HUES6 (cell line): ENCODE data around the gene PRDM13.
"Not testable (repeated sequence)": the region's sequence is repeated elsewhere in the genome, so short reads cannot be mapped to it uniquely, and the experiment has no call there.

Experiments used
- H3K27ac ChIP-seq: 2 replicates; pipeline ENCODE4 v1.7.0; 2013; ENCODE audit warnings: low read depth, mild to moderate bottlenecking, low read length, inconsistent platforms
- H3K27me3 ChIP-seq: 2 replicates; pipeline ENCODE4 v1.6.1; 2013; ENCODE audit warnings: low read length; ENCODE audit not compliant: control insufficient read depth, insufficient read depth
- H3K36me3 ChIP-seq: 2 replicates; pipeline ENCODE4 v1.6.1; 2013; ENCODE audit warnings: low read length; ENCODE audit not compliant: control insufficient read depth, insufficient read depth
- H3K4me1 ChIP-seq: 2 replicates; pipeline ENCODE4 v1.6.1; 2013; ENCODE audit warnings: low read length; ENCODE audit not compliant: control insufficient read depth, insufficient read depth
- H3K4me3 ChIP-seq: 2 replicates; pipeline ENCODE4 v1.5.1; 2013; ENCODE audit warnings: low read depth, low read length
- H3K9ac ChIP-seq: one replicate; pipeline ENCODE4 v1.6.1; 2013; ENCODE audit warnings: mild to moderate bottlenecking, low read length
- H3K9me3 ChIP-seq: 2 replicates; pipeline ENCODE4 v1.6.1; 2013; ENCODE audit warnings: low read depth, low read length; ENCODE audit not compliant: control insufficient read depth, insufficient read depth

The PRDM13 gene

GRCh38 chr6:99613705-99614429 lies 7.2 kb downstream of the PRDM13 start:
- Histone ChIP-seq H3K36me3 (no peaks in the 10 kb centered on the region), H3K4me1 (peaks cover 27% of the 10 kb centered on the region), H3K9ac (peak overlapping the region; percentile 24), H3K4me3 (peak overlapping the region; percentile 70), H3K27ac (no peak overlapping the region), H3K9me3 (peaks cover 8% of the 10 kb centered on the region; the same call in 1 of the 2 replicates), H3K27me3 (peaks cover 100% of the 10 kb centered on the region)

- no peak overlapping the region for H3K27ac ChIP-seq
- no peaks in the 10 kb centered on the region for H3K36me3 ChIP-seq
- H3K4me3 ChIP-seq: peak overlapping the region; percentile 70
- no peak overlapping the region for H3K9ac ChIP-seq
- H3K27me3 ChIP-seq: peaks cover 100% of the 10 kb centered on the region
- peaks cover 25% of the 10 kb centered on the region for H3K4me1 ChIP-seq
- H3K9me3 ChIP-seq: peaks cover 8% of the 10 kb centered on the region; the same call in 1 of the 2 replicates
Measured at GRCh38 chr6:99614430-99615186, 8.0 kb downstream of the PRDM13 start.

- H3K9me3 ChIP-seq: peaks cover 8% of the 10 kb centered on the region; the same call in 1 of the 2 replicates
- H3K27me3 ChIP-seq: peaks cover 100% of the 10 kb centered on the region
- H3K27ac ChIP-seq: no peak overlapping the region
Measured at GRCh38 chr6:99617131-99617530, 10.5 kb downstream of the PRDM13 start.

GRCh38 chr6:99618649-99619408 lies 12.2 kb downstream of the PRDM13 start:
- Histone ChIP-seq H3K9ac (no peak overlapping the region), H3K27me3 (peaks cover 100% of the 10 kb centered on the region), H3K36me3 (no peaks in the 10 kb centered on the region), H3K4me3 (peak overlapping the region; percentile 61), H3K27ac (no peak overlapping the region), H3K4me1 (peaks cover 8% of the 10 kb centered on the region), H3K9me3 (peaks cover 8% of the 10 kb centered on the region; the same call in 1 of the 2 replicates)

More at GRCh38 chr6:99617131-99617530, 10.5 kb downstream of the PRDM13 start:
- Histone ChIP-seq H3K4me1 (peaks cover 15% of the 10 kb centered on the region), H3K36me3 (no peaks in the 10 kb centered on the region), H3K9ac (no peak overlapping the region), H3K4me3 (no peak overlapping the region)

- peaks cover 100% of the 10 kb centered on the region for H3K27me3 ChIP-seq
- no peak overlapping the region for H3K9ac ChIP-seq
- H3K27ac ChIP-seq: no peak overlapping the region
- no peaks in the 10 kb centered on the region for H3K36me3 ChIP-seq
- H3K9me3 ChIP-seq: peaks cover 8% of the 10 kb centered on the region; the same call in 1 of the 2 replicates
- H3K4me1 ChIP-seq: peaks cover 5% of the 10 kb centered on the region; the same call in 1 of the 2 replicates
- H3K4me3 ChIP-seq: peak overlapping the region; percentile 61
Measured at GRCh38 chr6:99619409-99619762, 12.8 kb downstream of the PRDM13 start.

GRCh38 chr6:99622044-99622443 lies 15.4 kb downstream of the PRDM13 start:
- not testable (repeated sequence) for H3K9me3 ChIP-seq, H3K4me3 ChIP-seq, H3K27ac ChIP-seq, H3K36me3 ChIP-seq, H3K4me1 ChIP-seq, H3K9ac ChIP-seq
- H3K27me3 ChIP-seq: peaks cover 83% of the 10 kb centered on the region

- Histone ChIP-seq H3K9me3 (no peaks in the 10 kb centered on the region), H3K27ac (no peak overlapping the region), H3K4me3 (no peak overlapping the region), H3K4me1 (no peaks in the 10 kb centered on the region), H3K9ac (no peak overlapping the region), H3K27me3 (peaks cover 36% of the 10 kb centered on the region), H3K36me3 (no peaks in the 10 kb centered on the region)
Measured at GRCh38 chr6:99629293-99629692, 22.7 kb downstream of the PRDM13 start.

GRCh38 chr6:99637629-99638028 lies 31.0 kb downstream of the PRDM13 start:
- H3K9me3 ChIP-seq: peaks cover 14% of the 10 kb centered on the region
- no peak overlapping the region for H3K9ac ChIP-seq
- H3K27ac ChIP-seq: no peak overlapping the region
- no peaks in the 10 kb centered on the region for H3K4me1 ChIP-seq
- H3K27me3 ChIP-seq: peaks cover 19% of the 10 kb centered on the region; the same call in 1 of the 2 replicates
- H3K36me3 ChIP-seq: no peaks in the 10 kb centered on the region
- H3K4me3 ChIP-seq: no peak overlapping the region

- peaks cover 14% of the 10 kb centered on the region for H3K9me3 ChIP-seq
Measured at GRCh38 chr6:99638358-99638757, 31.7 kb downstream of the PRDM13 start.

GRCh38 chr6:99641270-99641669 lies 34.6 kb downstream of the PRDM13 start:
- Histone ChIP-seq H3K36me3 (no peaks in the 10 kb centered on the region), H3K27ac (no peak overlapping the region), H3K9ac (no peak overlapping the region), H3K27me3 (peaks cover 4% of the 10 kb centered on the region; the same call in 1 of the 2 replicates), H3K4me3 (no peak overlapping the region), H3K4me1 (no peaks in the 10 kb centered on the region), H3K9me3 (peaks cover 14% of the 10 kb centered on the region)

More at GRCh38 chr6:99638358-99638757, 31.7 kb downstream of the PRDM13 start:
- H3K36me3 ChIP-seq, H3K9ac ChIP-seq, H3K4me1 ChIP-seq, H3K4me3 ChIP-seq, H3K27ac ChIP-seq: not testable (repeated sequence)
- peaks cover 13% of the 10 kb centered on the region; the same call in 1 of the 2 replicates for H3K27me3 ChIP-seq
